ENCODE results near the gene MITF.

DNA sequence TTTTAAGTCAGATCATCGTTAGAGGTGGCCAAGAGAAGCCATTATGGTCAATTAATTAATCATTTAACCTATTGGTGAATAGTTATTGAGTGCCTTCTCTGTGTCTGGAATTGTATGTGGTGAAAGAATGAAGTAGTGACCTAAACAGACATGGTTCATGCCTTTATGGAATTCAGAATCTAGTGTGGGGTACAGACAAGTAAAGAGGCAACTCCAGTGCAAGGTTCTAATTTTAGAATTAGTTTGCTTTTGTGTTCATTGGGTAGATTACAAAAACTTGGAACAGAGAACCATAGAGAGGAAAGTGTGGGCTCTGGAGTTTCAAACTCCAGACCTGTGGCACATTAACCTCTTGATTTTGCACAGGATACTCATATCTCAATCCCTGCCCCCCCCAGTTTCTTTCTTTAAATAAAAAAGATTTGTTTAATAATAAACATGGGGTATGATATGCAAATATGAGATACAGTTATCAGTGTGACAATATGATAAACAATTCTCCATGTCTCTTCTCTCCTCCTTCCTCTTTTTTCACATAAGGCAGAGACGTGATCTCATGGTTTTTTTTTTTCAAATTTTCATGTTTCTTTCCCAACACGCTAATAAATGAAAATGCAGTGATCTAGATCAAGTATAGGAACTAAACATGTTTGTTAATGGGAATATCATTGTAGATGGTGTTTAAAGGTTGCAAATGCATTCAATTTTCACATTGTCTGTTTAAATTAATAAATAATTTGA is 117.9 kb downstream of the MITF start:
- TF ChIP-seq, protein P1, sequence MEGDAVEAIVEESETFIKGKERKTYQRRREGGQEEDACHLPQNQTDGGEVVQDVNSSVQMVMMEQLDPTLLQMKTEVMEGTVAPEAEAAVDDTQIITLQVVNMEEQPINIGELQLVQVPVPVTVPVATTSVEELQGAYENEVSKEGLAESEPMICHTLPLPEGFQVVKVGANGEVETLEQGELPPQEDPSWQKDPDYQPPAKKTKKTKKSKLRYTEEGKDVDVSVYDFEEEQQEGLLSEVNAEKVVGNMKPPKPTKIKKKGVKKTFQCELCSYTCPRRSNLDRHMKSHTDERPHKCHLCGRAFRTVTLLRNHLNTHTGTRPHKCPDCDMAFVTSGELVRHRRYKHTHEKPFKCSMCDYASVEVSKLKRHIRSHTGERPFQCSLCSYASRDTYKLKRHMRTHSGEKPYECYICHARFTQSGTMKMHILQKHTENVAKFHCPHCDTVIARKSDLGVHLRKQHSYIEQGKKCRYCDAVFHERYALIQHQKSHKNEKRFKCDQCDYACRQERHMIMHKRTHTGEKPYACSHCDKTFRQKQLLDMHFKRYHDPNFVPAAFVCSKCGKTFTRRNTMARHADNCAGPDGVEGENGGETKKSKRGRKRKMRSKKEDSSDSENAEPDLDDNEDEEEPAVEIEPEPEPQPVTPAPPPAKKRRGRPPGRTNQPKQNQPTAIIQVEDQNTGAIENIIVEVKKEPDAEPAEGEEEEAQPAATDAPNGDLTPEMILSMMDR (IDR thresholded peaks at IDR 0.05) = no peak
- TF ChIP-seq POLR2A (IDR thresholded peaks at IDR 0.05) (no peak), EP300 (IDR thresholded peaks at IDR 0.05; ENCODE audit: low read depth) (no peak)
